Stimulated activated CD8-positive, alpha-beta memory T cell treated with anti-CD3 and anti-CD28 coated beads, Interleukin-7, amount 100 ng/mL, for 4 hours (primary cell): ENCODE results near the gene RNF32.
"Not testable (repeated sequence)": the region's sequence is repeated elsewhere in the genome, so short reads cannot be mapped to it uniquely, and the experiment has no call there.

Source experiments
- DNase-seq, 2 donors: peaks; one replicate each; pipeline ENCODE4 v3.0.0-alpha.2; 2020; ENCODE audit warnings: low read depth in 2 of 2

RNF32 gene

GRCh38 chr7:156642306-156643045, 1.9 kb downstream of the RNF32 start:
- no peak for DNase-seq

- not testable (repeated sequence) for DNase-seq
Measured at GRCh38 chr7:156647330-156647729, 6.8 kb downstream of the RNF32 start.

GRCh38 chr7:156650042-156650441, 9.5 kb downstream of the RNF32 start:
- DNase-seq = no peak

- DNase-seq = no peak
Measured at GRCh38 chr7:156651474-156651873, 10.9 kb downstream of the RNF32 start.

GRCh38 chr7:156652886-156653568, 12.5 kb downstream of the RNF32 start:
- no peak for DNase-seq

GRCh38 chr7:156654511-156655234, 14.1 kb downstream of the RNF32 start:
- DNase-seq = no peak

- no peak for DNase-seq
Measured at GRCh38 chr7:156655251-156655650, 14.7 kb downstream of the RNF32 start.

- DNase-seq = no peak
Measured at GRCh38 chr7:156655983-156656382, 15.4 kb downstream of the RNF32 start.

- DNase-seq = no peak
Measured at GRCh38 chr7:156656598-156656997, 16.0 kb downstream of the RNF32 start.

- no peak for DNase-seq
Measured at GRCh38 chr7:156657681-156658080, 17.1 kb downstream of the RNF32 start.

- no peak for DNase-seq
Measured at GRCh38 chr7:156659203-156659602, 18.6 kb downstream of the RNF32 start.

- no peak for DNase-seq
Measured at GRCh38 chr7:156659961-156660360, 19.4 kb downstream of the RNF32 start.

- DNase-seq = no peak
Measured at GRCh38 chr7:156661637-156662036, 21.1 kb downstream of the RNF32 start.

GRCh38 chr7:156662277-156662676, 21.7 kb downstream of the RNF32 start:
- no peak for DNase-seq

GRCh38 chr7:156665101-156665500, 24.5 kb downstream of the RNF32 start:
- DNase-seq = no peak

- no peak for DNase-seq
Measured at GRCh38 chr7:156666368-156667109, 26.0 kb downstream of the RNF32 start.

GRCh38 chr7:156667110-156667426, 26.5 kb downstream of the RNF32 start:
- no peak for DNase-seq

- DNase-seq = no peak
Measured at GRCh38 chr7:156668130-156668741, 27.7 kb downstream of the RNF32 start.

- DNase-seq = no peak
Measured at GRCh38 chr7:156669035-156669828, 28.7 kb downstream of the RNF32 start.

GRCh38 chr7:156673454-156673853, 32.9 kb downstream of the RNF32 start:
- no peak for DNase-seq

- no peak for DNase-seq
Measured at GRCh38 chr7:156673902-156674301, 33.3 kb downstream of the RNF32 start.
